Tibial nerve (tissue), 4 donors: ENCODE results near the gene RNU7-1.

ENCODE experiments used
- EP300 ChIP-seq, 2 donors: sonication (generic); formaldehyde crosslinking; IDR thresholded peaks; one replicate each; pipeline ENCODE4 v1.6.1; 2017; ENCODE audit warnings: antibody characterized with exemption in 2 of 2, mild to moderate bottlenecking in 1 of 2
- POLR2A ChIP-seq, 2 donors: fragments of 450-650 bp; IDR thresholded peaks; one replicate each; pipeline ENCODE4 v1.6.1; 2017; ENCODE audit warnings: antibody characterized with exemption in 2 of 2, mild to moderate bottlenecking in 2 of 2, moderate library complexity in 2 of 2
- TF ChIP-seq, protein P1 (sequence below), 5 experiments: fragments of 200-600 bp in 3 of 5; fragments of 450-650 bp in 2 of 5; sonication (generic) in 3 of 5; IDR thresholded peaks; one replicate each; pipeline ENCODE4 v1.5.1; 2016 to 2019; ENCODE audit warnings: antibody characterized with exemption in 5 of 5, mild to moderate bottlenecking in 3 of 5, moderate library complexity in 2 of 5

DNA sequence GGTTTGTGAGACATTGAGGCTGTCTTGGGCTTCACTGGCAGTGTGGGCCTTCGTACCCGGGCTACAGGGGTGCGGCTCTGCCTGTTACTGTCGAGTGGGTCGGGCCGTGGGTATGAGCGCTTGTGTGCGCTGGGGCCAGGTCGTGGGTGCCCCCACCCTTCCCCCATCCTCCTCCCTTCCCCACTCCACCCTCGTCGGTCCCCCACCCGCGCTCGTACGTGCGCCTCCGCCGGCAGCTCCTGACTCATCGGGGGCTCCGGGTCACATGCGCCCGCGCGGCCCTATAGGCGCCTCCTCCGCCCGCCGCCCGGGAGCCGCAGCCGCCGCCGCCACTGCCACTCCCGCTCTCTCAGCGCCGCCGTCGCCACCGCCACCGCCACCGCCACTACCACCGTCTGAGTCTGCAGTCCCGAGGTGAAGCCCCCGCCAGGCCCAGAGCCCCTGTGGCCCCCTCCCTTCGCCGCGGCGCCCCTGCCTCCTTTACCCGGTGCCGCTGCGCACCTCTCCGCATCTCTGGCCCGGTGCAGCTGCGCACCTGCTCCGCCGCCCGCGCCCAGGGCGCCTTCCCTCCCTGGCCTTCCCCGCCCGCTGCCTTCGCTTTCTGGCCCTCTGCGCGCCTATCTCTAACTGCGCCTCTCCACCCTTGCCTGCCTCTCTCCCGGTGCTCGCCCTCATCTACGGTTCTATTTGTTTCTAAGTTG, 29.2 kb upstream of the RNU7-1 start, which contains the start of gene ENO2:
- peak; percentile 25 to 39 for TF ChIP-seq POLR2A (IDR thresholded peaks at IDR 0.05)
- TF ChIP-seq, protein P1, sequence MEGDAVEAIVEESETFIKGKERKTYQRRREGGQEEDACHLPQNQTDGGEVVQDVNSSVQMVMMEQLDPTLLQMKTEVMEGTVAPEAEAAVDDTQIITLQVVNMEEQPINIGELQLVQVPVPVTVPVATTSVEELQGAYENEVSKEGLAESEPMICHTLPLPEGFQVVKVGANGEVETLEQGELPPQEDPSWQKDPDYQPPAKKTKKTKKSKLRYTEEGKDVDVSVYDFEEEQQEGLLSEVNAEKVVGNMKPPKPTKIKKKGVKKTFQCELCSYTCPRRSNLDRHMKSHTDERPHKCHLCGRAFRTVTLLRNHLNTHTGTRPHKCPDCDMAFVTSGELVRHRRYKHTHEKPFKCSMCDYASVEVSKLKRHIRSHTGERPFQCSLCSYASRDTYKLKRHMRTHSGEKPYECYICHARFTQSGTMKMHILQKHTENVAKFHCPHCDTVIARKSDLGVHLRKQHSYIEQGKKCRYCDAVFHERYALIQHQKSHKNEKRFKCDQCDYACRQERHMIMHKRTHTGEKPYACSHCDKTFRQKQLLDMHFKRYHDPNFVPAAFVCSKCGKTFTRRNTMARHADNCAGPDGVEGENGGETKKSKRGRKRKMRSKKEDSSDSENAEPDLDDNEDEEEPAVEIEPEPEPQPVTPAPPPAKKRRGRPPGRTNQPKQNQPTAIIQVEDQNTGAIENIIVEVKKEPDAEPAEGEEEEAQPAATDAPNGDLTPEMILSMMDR (IDR thresholded peaks at IDR 0.05): no peak
- peak in 1 of 2 donors; percentile 27 for TF ChIP-seq EP300 (IDR thresholded peaks at IDR 0.05)
